Measurements from ENCODE around the gene TNKS1BP1. TPM values are rescaled to one million over a fixed set of nuclear protein-coding genes. Genes with fewer than 3 reads are reported as not detected.

The TNKS1BP1 gene, protein sequence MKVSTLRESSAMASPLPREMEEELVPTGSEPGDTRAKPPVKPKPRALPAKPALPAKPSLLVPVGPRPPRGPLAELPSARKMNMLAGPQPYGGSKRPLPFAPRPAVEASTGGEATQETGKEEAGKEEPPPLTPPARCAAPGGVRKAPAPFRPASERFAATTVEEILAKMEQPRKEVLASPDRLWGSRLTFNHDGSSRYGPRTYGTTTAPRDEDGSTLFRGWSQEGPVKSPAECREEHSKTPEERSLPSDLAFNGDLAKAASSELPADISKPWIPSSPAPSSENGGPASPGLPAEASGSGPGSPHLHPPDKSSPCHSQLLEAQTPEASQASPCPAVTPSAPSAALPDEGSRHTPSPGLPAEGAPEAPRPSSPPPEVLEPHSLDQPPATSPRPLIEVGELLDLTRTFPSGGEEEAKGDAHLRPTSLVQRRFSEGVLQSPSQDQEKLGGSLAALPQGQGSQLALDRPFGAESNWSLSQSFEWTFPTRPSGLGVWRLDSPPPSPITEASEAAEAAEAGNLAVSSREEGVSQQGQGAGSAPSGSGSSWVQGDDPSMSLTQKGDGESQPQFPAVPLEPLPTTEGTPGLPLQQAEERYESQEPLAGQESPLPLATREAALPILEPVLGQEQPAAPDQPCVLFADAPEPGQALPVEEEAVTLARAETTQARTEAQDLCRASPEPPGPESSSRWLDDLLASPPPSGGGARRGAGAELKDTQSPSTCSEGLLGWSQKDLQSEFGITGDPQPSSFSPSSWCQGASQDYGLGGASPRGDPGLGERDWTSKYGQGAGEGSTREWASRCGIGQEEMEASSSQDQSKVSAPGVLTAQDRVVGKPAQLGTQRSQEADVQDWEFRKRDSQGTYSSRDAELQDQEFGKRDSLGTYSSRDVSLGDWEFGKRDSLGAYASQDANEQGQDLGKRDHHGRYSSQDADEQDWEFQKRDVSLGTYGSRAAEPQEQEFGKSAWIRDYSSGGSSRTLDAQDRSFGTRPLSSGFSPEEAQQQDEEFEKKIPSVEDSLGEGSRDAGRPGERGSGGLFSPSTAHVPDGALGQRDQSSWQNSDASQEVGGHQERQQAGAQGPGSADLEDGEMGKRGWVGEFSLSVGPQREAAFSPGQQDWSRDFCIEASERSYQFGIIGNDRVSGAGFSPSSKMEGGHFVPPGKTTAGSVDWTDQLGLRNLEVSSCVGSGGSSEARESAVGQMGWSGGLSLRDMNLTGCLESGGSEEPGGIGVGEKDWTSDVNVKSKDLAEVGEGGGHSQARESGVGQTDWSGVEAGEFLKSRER (N-terminal part only)
- total RNA-seq, result 189 TPM
- long read RNA-seq, full-length matches to known transcripts, result 103 of 291 reads
- long read RNA-seq, partial matches to known transcripts, result 138 of 291 reads
- long read RNA-seq, other reads (novel, unspliced or antisense), result 50 of 291 reads

DNA sequence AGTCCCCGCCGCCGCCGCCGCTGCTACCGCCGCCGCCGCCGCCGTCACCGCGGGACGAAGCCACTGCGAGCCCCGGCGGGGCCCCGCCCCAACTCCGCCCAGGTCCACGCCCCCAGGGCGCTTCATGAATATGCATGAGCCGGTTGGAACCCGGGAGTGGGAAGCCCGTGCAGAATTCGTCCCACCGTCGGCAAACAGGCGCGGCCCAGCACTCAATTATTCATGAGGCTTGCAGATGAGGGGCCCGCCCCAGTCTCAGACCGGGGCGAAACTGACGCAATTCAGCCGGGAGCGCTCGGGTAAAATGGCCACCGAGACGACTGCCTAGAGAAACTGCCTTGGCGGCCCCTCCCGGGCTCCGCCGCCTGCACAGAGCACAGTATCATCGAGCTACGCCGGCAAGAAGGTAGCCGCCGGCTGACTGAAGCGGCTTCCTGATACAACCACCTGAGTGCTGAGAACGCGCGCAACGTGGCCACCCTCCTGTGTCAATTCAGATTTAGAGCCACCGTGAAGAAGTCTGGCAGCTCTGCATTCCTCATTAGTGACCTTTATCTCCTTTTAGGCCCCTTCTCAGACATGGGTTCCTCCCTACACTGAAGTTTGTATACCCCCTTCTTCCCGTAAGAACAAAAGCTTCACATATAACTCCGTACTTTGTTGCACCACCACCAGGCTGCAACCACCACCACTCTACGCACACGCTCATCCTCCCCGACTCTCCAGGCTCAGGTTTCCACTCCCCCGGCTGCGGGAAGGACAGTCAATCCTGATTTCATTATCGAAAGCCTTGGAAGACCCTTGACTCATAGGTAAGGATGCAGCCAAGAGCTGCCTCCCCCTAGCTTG, at the start of gene TNKS1BP1:
Gene TNKS1BP1 (minus strand): TSS at position 67 of the 849 bp plus-strand sequence. CDS start 3,067 bp downstream, outside the sequence.
- intact Hi-C loops (cut with DNase I), result no loop called here
- TF ChIP-seq, protein P1, sequence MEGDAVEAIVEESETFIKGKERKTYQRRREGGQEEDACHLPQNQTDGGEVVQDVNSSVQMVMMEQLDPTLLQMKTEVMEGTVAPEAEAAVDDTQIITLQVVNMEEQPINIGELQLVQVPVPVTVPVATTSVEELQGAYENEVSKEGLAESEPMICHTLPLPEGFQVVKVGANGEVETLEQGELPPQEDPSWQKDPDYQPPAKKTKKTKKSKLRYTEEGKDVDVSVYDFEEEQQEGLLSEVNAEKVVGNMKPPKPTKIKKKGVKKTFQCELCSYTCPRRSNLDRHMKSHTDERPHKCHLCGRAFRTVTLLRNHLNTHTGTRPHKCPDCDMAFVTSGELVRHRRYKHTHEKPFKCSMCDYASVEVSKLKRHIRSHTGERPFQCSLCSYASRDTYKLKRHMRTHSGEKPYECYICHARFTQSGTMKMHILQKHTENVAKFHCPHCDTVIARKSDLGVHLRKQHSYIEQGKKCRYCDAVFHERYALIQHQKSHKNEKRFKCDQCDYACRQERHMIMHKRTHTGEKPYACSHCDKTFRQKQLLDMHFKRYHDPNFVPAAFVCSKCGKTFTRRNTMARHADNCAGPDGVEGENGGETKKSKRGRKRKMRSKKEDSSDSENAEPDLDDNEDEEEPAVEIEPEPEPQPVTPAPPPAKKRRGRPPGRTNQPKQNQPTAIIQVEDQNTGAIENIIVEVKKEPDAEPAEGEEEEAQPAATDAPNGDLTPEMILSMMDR (IDR thresholded peaks at IDR 0.05), result no peak
- ATAC-seq (peak; percentile 87), DNase-seq (peak; percentile 98)
- H3K9me3 ChIP-seq, result no peaks in the 10 kb centered on the region
- peak within 1 kb of the TSS; percentile 98 for H3K27ac ChIP-seq
- no peaks in the 10 kb centered on the region for H3K27me3 ChIP-seq
- peaks cover 41% of the 10 kb centered on the region for H3K36me3 ChIP-seq
- H3K4me3 ChIP-seq, result peak within 1 kb of the TSS; percentile 75
- H3K4me1 ChIP-seq, result peaks cover 39% of the 10 kb centered on the region

DNA sequence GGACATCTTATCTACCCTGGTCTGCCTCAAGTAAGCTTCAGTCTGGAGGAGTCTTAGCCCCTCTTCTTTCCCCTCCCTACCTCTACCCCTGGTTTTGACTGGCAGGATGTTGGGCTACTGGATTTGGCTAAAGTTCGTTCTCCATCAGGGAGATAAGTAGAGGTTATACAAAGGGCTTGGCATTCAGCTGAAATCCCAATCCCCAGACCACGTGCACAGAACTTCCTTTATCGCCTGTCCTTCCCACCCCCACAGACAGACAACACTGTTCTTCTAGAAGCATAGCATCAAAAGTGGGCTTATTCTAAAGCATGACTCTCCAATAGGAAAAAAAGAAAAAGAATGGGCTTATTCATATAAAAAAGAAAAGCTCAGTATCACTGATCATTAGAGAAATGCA, 48.4 kb upstream of the TNKS1BP1 start:
- ATAC-seq, result no peak
- TF ChIP-seq, protein P1 (IDR thresholded peaks at IDR 0.05), result no peak
- H3K36me3 ChIP-seq, result no peaks in the 10 kb centered on the region
- no peaks in the 10 kb centered on the region for H3K27me3 ChIP-seq
- no peak overlapping the region for H3K27ac ChIP-seq
- DNase-seq, result no peak
- intact Hi-C loops (cut with DNase I), result no loop called here
- H3K4me3 ChIP-seq, result no peak overlapping the region
- no peaks in the 10 kb centered on the region for H3K9me3 ChIP-seq
- no peaks in the 10 kb centered on the region for H3K4me1 ChIP-seq

DNA sequence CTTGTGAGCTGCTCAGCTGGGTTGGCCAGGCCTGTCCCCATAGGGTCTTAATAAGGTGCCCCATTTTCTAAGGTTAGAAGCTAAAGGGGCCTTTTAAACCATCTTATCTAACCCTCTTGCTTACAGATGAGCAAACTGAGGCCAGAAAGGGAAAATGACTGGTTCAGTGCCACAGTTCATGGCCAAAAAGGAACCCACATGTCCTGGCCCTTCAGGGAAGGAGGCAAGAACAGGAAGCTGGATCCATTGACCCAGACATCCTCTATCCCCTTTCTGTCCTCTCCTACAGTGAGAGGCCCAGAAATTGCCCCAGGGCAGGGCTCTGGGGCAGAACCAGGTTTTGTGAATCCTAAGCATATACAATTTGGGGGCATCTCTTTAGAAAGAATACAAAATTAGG, 46.2 kb upstream of the TNKS1BP1 start:
- no peak for DNase-seq
- TF ChIP-seq, protein P1 (IDR thresholded peaks at IDR 0.05), result no peak
- Histone ChIP-seq H3K4me1 (no peaks in the 10 kb centered on the region), H3K4me3 (no peak overlapping the region), H3K36me3 (no peaks in the 10 kb centered on the region), H3K9me3 (no peaks in the 10 kb centered on the region), H3K27me3 (no peaks in the 10 kb centered on the region), H3K27ac (no peak overlapping the region)
- intact Hi-C loops (cut with DNase I), result no loop called here
- no peak for ATAC-seq

DNA sequence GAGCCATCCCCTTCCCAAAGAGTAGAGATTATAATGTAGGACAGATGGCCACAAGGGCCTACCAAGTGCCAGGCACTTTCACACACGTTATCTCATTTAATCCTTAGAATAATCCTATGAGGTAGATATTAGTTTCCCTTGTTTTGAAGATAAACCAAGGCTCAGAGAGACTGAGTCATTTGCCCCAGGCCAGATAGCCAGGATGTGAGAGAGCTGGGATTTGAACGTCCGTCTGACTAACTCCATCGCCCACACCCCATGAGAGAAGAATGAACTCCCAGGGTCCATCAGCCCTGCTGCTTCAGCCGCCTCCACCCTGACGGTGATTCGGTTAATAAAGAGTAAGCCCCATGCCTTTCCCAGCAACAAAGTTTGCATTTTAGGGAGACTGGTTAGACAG, 45.5 kb upstream of the TNKS1BP1 start:
- no peaks in the 10 kb centered on the region for H3K27me3 ChIP-seq
- no peaks in the 10 kb centered on the region for H3K9me3 ChIP-seq
- no peaks in the 10 kb centered on the region for H3K36me3 ChIP-seq
- ATAC-seq (no peak), DNase-seq (no peak)
- intact Hi-C loops (cut with DNase I), result no loop called here
- TF ChIP-seq, protein P1 (IDR thresholded peaks at IDR 0.05), result no peak
- no peak overlapping the region for H3K4me3 ChIP-seq
- no peak overlapping the region for H3K27ac ChIP-seq
- H3K4me1 ChIP-seq, result no peaks in the 10 kb centered on the region

Measured in upper lobe of right lung (tissue), 1 donor.